ENCODE measurements around the gene TPSD1.
"Not testable (repeated sequence)": the region's sequence is repeated elsewhere in the genome, so short reads cannot be mapped to it uniquely, and the experiment has no call there.

The TPSD1 gene

DNA sequence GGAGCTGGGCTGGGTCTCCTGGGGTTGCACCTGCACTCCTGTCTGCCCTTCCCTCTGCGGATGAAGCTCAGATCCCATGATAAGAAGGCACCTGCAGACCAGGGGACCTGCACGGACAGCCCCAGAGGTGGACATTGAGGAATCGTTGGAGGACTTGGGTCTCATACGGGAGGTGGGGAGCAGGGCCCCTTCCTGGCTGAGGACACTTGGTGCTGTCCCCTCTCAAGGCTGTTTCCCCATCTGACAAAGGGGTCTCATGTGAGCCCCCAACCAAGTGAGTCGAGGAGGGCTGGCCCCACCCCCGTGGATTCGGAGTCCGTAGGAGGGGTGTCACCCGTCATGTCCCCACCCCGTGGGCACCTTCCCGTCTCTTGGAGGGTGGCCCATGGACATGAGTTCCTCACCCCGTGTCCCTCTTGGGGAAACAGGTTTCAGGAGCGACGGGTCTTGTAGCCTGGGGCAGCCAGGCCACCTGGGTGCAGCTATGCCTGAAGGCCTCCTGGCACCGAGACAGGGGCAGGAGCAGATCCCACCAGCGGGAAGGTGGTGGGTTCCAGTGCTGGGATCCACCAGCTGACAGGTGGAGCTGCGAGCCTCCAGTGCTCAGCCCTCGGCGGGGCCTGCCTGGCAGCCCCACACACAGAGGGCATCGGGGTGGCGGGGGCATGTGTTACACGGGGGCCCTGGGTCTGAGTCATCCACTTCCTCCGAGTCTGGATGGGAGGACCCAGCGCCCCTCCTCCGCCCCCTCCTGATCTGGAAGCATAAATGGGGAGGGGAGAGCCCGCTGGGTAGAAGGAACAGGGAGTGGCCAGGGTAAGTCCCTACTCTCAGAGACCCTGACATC lies at the start of gene TPSD1:
TSS of gene TPSD1 (plus strand) at position 794 of the 847 bp plus-strand sequence. CDS start 212 bp downstream, outside the sequence.
- DNase-seq = not testable (repeated sequence)

DNA sequence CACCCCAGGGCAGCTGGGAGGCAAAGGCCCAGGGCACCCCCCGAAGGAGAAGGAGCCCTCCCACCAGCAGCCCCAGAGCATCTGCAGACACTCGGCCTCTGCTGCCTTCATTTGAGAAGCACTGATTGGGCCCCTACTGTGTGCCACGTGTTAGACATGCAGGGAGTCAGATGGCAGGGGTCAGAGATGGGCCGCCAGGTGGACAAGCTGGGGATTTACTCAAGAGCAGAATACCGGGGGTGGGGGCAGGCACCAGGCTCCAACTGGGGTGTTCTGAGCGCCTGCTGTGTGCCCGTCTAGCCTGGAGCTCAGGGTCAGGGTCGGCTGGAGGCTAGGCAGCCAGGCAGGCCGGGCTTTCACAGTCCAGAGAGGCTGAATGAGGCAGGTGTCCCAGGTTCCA lies 49.5 kb upstream of the TPSD1 start:
- DNase-seq = no peak

DNA sequence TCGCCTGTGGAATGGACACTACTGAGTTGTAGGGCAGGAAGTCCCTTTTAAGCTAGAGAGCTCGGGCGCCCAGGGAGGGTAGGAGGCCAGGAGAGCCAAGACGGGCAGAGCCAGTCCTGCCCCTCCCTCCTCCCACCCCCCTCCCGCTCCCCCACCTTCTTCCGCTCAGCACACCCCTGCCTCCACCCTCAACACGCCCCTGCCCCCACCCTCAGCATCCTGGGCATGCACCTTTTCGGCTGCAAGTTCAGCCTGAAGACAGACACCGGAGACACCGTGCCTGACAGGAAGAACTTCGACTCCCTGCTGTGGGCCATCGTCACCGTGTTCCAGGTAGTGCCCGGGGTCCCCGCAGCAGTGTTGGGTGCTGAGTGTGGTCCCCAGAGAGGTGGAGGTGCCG lies 49.1 kb upstream of the TPSD1 start:
- peak; percentile 31 for DNase-seq

DNA sequence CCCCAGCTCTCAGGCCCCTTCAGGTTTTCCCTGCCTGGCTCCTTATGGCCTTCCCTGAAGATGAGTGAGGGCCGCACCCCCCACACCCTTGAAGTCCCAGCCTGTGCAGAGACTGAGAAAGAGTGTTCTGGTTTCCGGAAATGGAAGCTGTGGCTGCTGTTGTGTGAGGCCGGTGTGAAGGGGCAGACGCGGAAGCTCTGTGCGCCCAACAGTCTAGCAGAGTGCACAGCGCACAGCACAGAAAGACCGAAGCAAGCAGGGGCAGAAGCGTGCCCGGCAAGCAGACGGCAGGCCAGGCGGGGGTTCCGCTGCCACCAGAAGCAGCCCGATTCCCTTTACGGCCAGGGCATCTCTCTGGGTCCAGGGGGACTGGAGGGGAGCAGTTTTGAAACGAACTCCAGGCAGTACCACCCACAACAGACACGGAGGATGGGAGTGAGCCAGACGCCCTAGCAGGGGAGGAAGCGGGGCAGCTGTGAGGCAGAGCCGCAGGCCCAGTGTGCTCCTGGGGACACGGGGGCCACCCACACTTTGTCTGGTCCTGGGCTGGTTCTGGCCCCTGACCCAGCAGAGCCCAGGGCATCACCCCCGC lies 47.5 kb upstream of the TPSD1 start:
- peak; percentile 8 for DNase-seq

DNA sequence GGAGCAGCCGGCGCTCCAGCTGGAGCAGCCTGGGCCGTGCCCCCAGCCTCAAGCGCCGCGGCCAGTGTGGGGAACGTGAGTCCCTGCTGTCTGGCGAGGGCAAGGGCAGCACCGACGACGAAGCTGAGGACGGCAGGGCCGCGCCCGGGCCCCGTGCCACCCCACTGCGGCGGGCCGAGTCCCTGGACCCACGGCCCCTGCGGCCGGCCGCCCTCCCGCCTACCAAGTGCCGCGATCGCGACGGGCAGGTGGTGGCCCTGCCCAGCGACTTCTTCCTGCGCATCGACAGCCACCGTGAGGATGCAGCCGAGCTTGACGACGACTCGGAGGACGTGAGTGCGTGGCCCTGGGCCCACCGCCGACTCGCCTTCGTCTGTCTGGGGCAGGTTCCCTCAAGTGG lies 46.8 kb upstream of the TPSD1 start:
- no peak for DNase-seq

DNA sequence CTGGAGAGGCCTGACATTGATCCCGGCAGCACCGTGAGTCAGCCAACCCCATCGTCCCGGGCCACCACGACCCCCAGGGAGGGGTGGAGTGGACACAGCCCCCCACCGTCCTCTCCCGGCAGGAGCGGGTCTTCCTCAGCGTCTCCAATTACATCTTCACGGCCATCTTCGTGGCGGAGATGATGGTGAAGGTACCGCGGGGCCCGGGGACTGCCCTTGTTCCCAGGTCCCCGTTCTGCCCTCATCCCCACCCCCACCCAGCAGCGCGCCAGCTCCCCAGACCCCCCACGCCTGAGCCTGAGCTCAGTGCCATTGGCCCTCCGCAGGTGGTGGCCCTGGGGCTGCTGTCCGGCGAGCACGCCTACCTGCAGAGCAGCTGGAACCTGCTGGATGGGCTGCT lies 45.4 kb upstream of the TPSD1 start:
- DNase-seq = no peak

DNA sequence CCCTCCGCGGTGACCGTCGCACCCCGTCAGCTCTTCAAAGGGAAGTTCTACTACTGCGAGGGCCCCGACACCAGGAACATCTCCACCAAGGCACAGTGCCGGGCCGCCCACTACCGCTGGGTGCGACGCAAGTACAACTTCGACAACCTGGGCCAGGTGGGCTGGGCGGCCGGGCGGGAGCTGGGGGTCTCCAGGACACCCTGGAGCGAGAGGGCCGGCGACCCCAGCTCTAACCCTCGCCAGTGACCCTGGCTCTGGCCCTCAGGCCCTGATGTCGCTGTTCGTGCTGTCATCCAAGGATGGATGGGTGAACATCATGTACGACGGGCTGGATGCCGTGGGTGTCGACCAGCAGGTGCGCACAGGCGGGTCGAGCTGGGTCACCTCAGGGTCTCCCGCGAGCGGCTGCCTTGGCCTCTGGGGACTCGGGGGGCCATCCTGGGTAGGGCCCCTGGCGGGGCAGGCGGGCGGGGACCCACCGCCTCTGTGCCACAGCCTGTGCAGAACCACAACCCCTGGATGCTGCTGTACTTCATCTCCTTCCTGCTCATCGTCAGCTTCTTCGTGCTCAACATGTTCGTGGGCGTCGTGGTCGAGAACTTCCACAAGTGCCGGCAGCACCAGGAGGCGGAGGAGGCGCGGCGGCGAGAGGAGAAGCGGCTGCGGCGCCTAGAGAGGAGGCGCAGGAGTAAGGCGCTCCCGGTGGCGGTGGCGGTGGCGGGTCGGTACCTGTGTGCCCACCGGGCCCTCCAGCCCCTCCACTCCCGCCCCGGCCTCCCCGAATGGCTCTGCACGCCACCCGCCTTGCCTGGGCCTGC lies 44.2 kb upstream of the TPSD1 start:
- DNase-seq = no peak

DNA sequence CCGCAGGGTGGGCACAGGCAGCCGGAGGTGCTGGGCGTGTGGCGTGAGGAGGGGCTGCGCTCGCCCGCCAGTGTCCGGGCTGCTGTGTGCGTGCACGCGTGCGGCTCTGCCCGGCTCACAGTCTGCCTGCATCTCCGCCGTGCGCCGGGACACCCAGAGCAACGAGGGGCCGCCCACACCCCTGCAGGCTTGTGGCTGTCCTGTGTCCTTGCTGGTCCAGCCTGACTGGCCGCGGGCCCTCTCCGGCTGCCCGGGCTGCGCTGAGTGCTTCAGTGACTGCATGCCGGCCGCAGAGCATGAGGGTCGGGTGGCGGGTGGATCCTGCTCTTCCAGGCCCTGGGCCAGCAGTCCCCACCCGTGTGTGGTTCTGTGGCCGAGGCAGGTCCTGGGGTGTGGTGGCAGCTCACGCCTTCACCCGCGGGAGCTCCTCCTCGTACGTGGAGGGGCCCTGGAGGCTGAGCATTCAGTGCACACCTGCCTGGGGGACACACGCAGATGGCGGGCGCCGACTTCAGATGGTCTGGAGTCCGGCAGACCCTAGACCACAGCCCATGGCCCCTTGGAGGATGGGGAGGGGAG lies 43.2 kb upstream of the TPSD1 start:
- no peak for DNase-seq

DNA sequence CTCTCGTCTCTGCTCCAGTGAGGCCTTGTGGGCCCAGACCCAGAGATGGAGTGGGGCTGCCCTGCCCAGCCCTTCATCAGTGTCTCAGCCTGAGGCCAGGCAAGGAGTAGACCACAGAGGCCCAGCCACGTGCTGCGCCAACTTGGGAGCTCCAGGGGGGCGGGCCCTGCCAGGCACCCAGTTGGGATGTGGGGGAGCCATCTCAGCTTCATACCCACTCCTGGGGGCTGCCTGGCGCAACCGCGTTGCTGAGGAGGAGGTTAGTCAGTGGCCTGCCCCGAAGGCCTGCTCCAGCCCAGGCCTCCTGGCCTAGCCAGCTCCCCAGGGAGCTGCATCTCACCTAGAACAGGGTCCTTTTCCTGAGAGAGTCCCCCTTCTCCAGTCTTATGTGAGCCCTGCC lies 42.6 kb upstream of the TPSD1 start:
- no peak for DNase-seq

DNA sequence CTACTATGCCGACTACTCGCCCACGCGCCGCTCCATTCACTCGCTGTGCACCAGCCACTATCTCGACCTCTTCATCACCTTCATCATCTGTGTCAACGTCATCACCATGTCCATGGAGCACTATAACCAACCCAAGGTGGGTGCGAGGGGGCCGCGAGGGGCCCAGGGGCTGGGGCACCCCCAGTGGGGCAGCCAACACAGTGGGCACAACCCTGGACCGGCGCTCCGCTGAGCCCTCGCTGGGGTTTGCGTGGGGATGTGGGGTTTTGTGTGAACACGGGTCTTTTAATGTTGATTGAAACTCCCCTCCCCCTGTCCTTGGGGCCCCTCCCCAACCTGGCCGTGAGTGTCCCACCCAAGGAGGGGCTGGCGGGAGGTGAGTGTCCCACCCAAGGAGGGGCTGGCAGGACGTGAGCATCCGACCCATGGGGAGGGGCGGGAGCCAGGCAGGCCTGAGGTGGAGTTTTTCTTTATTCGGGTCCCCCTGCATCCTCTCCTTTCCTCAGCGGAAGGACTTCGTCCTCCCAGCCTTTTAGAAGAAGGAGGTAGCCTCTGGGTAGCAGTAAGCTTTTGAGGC lies 42.0 kb upstream of the TPSD1 start:
- DNase-seq = no peak

DNA sequence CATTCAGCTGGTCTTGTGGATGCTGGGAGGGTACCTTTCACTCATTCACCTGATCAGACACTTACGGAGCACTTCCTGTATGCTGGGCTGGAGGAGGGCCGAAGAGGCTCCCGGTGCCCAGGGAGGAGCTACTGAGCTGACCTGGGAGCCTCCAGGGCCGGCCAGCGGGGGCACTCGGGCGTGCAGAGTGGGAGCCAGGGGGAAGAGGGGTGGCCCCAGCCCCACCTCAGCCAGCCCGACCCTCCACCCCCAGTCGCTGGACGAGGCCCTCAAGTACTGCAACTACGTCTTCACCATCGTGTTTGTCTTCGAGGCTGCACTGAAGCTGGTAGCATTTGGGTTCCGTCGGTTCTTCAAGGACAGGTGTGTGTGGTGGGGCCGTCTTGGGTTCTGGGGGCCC lies 41.1 kb upstream of the TPSD1 start:
- no peak for DNase-seq

DNA sequence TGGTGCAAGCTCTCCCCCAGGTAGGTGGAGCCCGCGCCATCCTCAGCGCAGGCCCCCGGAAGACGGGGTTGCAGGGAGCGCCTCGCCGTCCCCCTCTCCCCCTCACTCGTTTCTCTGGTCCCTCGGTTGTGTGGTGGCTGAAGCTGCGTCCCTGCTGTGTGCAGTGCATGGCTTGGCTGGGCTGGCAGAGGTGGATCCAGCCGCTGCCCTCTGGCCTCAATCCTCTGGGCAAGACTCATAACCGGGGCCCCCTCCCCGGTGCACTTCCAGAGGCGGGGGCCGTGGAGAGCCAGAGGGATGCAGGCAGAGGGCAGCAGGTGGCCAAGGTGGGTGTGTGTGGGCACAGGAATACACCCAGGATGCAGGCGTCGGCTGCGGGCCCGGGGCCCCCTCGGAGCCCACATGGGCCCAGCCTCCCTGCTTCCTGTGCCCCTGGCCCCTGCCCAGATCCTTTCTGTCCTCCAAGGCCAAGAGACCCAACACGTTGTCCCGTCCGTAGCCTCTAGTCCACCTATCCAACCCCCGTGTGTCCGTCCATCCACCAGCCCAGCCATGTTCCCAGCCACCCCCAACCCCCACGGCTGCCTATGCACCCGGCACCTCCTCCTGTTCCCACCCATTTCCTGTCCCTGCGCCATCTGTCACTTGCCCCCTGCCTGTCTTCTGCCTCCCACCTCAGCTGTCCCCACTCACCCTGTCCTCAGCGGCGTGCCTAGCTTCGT lies 40.1 kb upstream of the TPSD1 start:
- no peak for DNase-seq

DNA sequence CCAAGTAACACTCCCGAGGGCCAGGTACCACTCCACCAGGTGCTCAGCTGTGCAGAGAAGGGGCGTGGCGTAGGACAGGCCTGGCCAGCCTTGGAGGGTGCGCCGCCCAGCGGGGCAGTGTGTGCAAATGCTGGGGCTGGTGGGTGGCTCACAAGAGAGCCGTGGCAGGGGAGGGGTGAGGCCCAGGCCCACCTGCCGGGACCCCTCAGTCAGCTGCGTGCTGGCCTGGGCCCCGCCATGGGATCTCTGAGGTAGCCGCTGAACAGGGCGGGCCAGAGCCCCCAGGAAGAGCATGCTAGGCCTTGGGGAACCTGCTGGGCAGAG lies 39.6 kb upstream of the TPSD1 start:
- no peak for DNase-seq

DNA sequence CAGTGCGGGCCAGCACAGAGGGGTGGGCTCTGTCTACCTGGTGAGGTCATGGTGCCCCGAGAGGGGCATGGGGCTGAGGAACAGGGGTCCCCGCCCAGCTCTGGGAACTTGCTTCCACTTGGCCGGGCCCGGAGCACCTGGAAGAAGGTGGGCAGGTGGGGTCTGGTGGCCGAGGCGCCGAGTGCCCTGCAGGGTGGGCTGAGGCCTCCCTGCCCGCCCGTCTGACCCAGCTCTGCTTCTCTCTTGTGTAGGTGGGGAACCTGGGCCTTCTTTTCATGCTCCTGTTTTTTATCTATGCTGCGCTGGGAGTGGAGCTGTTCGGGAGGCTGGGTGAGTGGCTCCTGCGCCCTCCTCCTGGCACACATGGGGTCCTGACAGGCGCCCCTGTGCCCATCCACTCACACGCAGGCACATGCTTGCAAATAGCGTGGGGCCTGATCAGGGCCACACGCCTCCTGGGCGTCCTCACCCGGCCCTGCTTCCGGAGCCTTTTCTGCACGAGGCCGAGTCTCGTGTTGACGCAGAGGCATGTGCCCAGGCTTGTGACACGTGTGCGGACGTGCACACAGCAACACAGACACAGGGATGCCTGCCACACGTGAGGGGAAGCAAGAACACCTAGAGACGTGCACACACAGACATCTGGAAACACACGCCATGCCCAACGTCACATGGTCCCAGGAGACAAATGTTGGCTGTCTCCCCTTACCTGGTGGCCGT lies 39.0 kb upstream of the TPSD1 start:
- DNase-seq = no peak

DNA sequence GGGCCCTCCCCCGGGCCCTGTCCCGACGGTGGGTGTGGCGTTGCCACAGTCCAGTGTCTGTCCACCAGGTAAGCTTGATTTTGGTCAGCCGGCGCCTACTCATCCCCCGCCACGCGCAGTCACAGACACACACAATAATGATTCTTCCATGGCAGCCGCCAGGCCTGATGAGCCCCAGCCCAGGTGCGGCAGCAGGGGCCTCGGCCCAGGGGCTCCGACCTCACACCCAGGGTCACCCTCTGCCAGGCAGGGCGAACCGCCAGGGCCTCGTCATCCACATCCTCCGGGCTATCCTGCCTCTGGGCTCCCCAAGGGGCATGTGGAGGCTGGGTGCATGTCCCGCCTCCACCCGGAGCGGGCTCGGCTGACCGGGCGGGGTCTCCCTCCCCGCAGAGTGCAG lies 38.3 kb upstream of the TPSD1 start:
- DNase-seq = no peak

DNA sequence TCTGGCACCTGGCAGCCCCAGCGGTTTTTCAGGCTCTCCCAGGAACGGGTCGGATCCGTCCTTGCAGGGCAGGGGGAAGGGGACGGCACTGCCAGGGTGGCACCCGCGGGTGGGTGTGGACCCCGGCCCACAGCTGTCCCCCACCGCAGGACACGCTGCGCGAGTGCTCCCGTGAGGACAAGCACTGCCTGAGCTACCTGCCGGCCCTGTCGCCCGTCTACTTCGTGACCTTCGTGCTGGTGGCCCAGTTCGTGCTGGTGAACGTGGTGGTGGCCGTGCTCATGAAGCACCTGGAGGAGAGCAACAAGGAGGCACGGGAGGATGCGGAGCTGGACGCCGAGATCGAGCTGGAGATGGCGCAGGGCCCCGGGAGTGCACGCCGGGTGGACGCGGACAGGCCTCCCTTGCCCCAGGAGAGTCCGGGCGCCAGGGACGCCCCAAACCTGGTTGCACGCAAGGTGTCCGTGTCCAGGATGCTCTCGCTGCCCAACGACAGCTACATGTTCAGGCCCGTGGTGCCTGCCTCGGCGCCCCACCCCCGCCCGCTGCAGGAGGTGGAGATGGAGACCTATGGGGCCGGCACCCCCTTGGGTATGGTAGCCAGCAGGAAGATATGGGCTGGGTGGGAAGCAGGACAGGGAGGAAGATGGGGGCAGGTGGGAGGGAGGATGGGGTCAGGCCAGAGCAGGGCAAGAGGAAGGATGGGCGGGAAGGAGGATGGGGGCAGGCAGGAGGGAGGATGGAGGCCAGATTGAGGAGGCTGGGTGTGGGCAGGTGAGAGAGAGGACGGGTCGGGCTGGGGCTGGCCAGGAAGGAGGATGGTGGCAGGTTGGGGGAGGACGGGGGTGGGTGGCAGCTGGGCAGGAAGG lies 37.6 kb upstream of the TPSD1 start:
- no peak for DNase-seq

DNA sequence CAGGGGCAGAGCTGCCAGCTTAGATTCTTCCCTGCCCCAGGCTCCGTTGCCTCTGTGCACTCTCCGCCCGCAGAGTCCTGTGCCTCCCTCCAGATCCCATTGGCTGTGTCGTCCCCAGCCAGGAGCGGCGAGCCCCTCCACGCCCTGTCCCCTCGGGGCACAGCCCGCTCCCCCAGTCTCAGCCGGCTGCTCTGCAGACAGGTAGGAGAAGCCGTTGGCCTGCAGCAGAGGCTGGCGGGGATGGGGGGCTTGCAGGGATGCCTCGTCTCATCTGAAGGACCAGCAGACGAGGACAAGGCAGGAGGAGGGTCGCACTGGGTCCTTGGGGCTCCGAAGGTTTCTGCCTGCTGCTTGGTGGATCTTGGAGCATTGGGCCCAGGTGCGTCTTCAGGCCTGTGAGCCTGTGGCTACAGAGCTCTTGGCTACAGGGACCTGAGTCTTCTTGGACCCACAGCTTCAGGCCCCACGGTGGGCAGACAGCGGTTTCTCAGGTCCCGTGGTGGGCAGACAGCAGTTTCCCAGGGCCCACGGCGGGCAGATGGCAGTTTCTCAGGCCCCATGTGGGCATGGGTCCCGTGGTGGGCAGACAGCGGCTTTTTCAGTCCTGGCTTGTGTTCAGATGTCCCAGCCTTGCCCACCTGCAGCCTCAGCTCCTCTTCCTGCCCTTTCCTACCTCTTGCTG lies 36.8 kb upstream of the TPSD1 start:
- no peak for DNase-seq

DNA sequence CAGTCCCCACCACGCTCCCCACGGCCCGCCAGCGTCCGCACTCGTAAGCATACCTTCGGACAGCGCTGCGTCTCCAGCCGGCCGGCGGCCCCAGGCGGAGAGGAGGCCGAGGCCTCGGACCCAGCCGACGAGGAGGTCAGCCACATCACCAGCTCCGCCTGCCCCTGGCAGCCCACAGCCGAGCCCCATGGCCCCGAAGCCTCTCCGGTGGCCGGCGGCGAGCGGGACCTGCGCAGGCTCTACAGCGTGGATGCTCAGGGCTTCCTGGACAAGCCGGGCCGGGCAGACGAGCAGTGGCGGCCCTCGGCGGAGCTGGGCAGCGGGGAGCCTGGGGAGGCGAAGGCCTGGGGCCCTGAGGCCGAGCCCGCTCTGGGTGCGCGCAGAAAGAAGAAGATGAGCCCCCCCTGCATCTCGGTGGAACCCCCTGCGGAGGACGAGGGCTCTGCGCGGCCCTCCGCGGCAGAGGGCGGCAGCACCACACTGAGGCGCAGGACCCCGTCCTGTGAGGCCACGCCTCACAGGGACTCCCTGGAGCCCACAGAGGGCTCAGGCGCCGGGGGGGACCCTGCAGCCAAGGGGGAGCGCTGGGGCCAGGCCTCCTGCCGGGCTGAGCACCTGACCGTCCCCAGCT lies 35.7 kb upstream of the TPSD1 start:
- DNase-seq = no peak

DNA sequence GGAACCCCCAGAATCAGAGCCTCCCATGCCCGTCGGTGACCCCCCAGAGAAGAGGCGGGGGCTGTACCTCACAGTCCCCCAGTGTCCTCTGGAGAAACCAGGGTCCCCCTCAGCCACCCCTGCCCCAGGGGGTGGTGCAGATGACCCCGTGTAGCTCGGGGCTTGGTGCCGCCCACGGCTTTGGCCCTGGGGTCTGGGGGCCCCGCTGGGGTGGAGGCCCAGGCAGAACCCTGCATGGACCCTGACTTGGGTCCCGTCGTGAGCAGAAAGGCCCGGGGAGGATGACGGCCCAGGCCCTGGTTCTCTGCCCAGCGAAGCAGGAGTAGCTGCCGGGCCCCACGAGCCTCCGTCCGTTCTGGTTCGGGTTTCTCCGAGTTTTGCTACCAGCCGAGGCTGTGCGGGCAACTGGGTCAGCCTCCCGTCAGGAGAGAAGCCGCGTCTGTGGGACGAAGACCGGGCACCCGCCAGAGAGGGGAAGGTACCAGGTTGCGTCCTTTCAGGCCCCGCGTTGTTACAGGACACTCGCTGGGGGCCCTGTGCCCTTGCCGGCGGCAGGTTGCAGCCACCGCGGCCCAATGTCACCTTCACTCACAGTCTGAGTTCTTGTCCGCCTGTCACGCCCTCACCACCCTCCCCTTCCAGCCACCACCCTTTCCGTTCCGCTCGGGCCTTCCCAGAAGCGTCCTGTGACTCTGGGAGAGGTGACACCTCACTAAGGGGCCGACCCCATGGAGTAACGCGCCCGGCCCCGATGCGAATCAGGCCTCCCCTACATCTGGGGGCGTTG lies 34.8 kb upstream of the TPSD1 start:
- no peak for DNase-seq

All from CD4-positive, alpha-beta T cell treated with Interleukin-21 for 1 hour (primary cell).